GM21825 (cell line): ENCODE data around the gene SHC3.

Experiments used
- ATAC-seq: cut with Tn5 transposase; IDR thresholded peaks from one replicate; pipeline ENCODE4 v1.9.1; 2021; ENCODE audit warnings: mild to moderate bottlenecking, moderate library complexity; ENCODE audit not compliant: unreplicated experiment

The SHC3 gene

DNA sequence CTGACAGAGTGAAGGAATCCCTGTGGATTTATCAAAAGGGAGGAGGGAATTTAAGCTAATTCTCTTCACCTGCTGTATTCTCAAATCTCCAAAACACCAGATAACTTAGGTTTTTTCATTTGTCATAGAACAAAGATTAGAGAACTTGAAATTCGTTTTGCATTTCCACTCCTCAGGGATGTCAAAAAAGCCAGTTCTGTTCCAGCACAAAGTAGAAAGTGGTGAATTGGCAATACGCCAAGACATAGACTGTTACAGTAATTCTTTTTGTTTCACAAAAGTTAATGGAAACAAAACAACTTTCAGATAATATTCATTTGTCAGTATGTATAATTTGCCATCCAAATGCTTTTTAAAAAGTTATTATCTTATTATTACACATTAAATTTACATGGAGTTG lies 172.4 kb downstream of the SHC3 start:
- no peak for ATAC-seq

DNA sequence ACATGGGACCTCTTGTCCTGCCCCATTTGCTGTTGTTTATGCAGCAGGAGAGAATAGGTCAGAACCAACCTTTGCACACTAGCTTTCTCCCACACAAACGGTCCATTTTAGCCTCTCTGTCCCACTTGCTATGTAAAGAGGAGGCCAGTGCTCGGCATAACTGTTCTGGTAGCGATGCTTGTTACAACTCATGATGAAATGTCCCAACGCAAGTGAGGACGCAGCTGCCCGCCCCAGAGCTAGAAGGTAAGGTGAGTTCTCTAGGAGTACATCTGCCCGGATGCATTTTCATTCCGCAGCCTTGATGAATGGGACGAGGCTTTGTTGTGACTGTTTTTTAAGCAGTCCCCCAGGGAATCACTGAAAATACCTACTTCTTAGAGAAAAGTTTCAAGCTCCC lies 173.3 kb downstream of the SHC3 start:
- no peak for ATAC-seq

DNA sequence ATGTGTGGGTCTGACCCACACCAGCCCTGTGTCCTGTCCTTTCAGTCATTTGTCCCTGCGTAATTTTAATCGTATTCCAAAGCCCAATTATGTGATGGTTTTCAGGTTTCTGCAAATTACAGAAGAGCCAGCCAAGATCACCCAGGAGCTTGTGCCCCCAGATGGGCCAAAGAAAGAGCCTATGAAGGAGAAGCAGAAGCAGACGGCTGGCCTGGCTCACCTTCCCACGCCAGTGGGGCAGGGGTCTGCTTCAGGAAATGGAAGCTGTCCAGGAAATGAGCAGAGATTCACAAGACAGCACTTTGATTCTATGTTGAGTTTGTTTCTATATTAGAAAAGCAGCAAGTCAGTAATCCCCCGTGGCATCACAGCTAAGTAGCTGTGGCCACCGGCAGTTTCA lies 175.6 kb downstream of the SHC3 start:
- no peak for ATAC-seq

DNA sequence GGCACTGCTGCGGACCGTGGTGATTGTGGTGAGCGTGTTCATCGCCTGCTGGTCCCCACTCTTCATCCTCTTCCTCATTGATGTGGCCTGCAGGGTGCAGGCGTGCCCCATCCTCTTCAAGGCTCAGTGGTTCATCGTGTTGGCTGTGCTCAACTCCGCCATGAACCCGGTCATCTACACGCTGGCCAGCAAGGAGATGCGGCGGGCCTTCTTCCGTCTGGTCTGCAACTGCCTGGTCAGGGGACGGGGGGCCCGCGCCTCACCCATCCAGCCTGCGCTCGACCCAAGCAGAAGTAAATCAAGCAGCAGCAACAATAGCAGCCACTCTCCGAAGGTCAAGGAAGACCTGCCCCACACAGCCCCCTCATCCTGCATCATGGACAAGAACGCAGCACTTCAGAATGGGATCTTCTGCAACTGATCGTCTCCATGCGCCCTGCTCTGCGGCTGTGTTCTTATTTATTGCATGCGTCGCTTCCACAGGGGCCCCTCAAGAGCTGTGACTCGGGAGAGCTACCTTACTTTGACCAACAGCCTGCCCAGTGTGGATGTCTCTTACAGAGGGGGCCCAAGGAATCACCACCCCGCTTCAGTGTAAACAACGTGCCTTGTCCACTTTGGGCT lies 176.6 kb downstream of the SHC3 start:
- no peak for ATAC-seq

DNA sequence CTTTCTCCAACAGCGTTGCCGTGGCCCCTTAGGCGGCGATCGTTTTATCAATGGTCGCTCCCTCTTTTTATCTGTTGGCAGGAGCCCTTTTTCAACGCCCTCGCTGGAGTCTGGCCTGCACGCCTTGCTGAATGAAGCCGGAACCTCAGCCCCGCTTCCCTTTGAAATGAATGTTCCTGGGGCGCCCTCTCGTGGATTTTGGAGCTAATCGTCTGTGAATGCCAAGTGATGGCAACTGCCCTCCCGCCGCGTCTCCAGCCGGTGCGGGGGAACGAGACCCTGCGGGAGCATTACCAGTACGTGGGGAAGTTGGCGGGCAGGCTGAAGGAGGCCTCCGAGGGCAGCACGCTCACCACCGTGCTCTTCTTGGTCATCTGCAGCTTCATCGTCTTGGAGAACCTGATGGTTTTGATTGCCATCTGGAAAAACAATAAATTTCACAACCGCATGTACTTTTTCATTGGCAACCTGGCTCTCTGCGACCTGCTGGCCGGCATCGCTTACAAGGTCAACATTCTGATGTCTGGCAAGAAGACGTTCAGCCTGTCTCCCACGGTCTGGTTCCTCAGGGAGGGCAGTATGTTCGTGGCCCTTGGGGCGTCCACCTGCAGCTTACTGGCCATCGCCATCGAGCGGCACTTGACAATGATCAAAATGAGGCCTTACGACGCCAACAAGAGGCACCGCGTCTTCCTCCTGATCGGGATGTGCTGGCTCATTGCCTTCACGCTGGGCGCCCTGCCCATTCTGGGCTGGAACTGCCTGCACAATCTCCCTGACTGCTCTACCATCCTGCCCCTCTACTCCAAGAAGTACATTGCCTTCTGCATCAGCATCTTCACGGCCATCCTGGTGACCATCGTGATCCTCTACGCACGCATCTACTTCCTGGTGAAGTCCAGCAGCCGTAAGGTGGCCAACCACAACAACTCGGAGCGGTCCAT lies 177.4 kb downstream of the SHC3 start:
- ATAC-seq, result peak; percentile 67

DNA sequence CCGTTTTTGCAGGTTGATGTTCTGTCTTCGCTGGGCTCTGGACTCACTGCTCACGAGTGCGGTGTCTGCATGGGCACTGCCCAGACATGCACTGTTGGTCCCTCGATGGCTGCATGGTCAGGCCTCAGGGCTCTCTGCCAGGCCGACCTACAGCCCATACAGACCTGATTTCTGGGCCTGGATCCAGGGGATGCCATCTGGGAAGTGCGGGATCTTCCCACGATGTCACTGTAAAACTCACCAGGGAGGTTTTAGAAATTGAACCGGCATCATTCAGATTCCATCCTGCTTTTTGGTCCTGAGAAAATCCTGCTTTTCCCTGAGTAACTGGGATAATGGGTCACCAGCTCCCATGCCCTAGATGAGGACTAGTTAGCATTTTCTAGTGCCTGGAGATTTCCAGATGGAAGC lies 178.2 kb downstream of the SHC3 start:
- no peak for ATAC-seq

DNA sequence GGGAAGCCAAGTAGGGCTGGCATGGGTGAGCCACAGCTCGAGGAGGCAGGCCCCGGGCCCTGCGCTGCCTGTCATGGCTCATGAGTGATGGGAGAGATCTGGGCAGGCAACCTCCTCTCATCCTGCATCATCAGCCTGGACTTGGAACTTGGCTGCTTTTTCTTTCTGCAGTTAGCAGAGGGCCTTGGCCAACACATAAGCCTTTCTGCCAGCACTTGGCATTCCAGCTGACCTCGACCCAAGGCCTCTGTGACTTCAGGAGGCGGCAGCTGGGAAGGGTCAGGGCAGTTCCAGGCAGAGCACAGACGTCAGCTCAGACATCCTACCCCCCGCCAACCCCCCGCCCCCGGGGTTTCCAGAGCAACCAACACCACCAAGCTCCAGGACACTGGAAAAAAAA lies 179.7 kb downstream of the SHC3 start:
- ATAC-seq, result no peak

DNA sequence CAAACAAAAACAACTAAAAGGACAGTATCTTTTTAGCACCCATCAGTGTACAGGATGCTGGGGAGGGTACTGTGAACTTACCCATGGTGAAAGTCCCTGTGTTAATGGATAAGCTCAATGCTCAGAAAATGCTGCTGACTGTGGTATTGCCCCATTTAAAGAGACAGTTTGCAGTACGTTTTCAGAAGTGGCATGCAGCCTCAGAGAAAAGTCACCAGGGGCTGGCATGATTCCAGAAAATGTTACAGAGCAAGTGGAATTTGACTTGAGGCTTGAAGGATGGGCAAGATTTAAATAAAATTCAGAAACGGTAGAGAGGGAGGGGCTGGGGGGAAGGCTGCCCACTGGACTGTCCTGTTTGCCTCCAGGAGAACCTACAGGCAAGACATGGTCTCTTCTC lies 180.1 kb downstream of the SHC3 start:
- no peak for ATAC-seq

DNA sequence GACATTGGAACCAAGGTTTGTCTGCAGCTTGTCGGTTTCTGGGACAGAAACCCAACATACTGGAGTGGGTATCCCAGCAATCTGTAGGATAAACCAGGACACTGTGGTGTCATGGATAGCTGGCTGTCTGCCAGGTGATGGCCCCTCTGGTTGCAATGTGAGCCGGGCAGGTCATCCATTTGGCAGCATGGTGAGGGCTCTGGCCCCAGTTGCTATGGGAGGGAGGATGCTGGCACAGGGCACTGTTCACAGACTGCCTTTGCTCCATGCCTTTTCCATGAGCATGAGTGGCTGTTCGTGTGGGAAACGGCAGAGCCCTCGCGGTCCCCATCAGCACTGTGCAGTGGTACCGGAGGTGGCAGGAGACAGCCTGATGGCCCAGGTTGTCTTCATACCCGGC lies 181.0 kb downstream of the SHC3 start:
- no peak for ATAC-seq

DNA sequence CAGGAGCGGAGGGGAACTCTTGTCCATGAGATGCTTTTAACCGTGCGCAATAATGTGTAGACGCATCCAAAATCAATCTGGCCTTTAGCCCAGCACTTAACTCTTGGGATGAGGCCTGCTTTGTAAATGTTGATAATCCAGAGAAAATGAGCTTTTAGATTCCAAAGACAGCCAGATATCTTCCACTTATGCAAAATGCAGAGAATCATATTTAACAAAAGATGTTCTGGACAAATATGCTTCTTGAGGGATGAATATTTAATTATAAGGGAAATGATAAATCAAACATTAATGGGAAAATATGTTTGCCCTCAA lies 181.7 kb downstream of the SHC3 start:
- ATAC-seq, result no peak

DNA sequence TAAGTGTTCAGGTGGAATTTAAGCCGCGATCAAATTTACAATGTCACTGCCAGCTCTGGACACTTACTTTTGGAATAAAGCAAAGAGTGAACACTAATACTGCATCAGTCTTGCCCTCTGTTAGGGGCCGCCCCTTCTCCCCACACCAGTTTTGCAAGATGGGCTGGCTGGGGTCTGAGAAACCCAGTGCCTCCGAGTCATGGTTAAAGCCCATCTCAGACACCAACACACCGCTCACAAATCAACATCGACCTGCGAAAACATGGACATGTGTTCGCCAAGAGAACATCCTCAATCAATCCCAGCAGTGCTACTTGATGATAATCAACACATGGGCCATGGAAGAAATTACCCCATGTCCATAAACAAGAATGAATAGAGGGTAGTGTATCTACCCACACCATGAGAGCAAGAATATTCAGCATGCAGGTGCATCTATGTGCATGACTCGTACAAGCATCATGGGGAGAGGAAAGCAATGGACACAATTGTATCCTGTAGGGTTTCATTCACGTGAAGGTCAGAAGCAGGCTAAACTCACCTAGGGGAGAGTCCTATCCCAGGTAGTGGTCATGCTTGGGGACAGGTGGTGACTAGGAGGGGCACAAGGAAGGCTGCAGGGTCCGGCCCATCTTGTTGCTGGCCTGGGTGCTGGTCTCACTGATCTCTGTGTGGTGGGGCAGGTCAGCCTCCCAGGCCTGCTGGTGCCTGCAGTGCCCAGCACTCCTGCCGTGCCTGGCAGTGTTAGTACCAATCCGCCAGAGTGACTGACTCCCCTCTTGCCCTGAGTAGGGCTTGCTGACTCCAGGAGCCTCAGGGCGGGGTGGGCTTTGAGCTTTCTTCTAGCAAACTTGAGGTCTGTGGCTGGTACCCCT lies 182.3 kb downstream of the SHC3 start:
- no peak for ATAC-seq

DNA sequence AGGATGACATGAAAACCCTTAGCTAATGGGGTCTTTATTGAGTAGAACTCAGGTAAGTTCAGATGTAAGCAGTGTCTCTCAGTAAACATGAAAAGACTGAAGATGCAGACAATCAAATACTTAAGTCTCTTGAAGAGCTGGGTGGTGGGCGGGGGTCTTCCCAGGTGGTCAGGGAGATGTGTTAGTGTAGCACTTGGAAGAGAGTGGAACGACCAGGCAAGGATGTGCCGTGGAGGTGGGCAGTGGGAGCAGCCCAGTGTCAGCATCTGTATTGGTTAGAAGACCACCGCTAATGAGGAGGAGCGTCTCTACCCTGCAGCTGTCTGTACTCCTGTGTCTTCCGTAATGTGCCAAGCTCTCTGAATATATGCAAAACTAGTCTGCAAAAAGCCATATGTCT lies 183.0 kb downstream of the SHC3 start:
- ATAC-seq, result no peak

DNA sequence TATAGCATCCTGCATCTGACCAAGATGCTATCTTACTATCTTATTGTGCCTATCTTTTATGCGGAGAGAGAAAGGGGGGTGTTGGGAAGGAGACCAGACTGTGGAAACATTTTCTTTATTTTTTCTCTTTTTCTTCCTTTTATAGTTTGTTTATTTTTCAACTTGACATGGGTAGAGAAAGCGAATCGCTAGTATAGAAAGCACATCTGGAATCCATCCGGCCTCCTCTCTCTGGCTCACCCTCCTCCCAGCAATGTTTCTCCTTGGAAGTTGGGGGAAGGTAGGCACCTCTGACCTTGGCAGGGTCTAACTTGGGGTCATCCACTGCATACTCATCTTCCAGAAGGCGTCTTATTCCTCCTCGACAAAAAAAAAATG lies 183.4 kb downstream of the SHC3 start:
- ATAC-seq, result no peak

DNA sequence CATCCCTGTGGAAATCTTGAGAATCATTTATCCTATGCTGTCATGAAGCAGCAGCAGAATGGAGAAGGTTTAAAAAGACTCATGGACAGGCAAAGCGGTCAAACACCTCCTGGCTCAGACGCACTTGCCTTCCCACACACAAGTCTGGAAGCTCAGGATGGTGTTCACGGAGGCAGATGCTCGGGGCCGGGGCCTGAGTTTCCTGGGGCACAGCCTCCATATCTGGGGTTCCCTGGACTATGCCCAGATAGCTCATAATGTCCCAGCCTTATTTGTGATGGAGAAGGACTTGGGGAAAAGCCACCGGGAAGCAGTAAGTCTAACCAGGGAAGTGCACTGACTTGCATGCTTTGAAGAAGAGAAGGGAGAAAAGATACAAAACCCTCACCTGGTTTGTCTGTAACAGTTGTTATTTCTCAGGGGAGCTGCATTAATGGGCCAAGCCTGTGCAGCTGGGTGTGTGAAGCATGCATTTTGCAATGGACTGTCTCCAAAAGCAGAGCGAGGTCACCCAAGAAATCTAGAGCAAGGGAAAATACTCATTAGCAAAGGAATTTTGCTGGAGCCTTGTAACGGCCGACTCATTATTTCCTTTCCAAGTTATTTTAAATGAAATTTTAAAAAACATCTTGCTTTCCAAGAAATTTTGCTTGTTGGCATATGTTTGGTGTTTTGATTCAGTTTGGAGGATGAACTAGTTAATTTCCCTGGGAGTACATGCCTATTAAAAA lies 184.0 kb downstream of the SHC3 start:
- no peak for ATAC-seq

DNA sequence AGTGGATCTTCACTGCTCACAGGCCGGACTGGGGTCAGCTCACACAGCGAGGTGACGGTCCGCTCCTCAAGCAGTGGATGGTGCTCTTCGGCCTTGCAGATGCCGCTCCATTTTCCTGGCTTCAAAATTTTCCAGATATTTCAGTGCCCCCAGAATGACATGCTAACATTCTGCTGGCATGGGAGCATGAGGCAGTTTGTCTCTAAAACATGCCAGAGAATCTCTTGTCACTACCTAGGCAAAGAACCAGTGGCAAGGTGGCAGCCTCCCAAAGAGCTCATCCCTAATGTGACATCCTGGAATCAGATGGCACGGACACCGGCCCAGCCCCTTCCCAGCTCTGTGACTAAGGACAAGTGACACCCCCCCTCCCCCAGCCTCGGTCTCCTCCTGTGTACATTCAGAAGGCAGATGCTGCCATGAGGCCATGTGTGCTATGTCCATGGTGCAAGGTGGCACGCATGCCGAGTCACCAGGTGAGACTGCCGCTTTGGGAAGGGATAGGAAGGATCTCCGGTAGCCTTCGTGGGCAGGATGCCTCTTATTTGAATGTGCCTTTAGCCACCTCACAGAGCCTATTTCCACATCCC lies 184.7 kb downstream of the SHC3 start:
- no peak for ATAC-seq

DNA sequence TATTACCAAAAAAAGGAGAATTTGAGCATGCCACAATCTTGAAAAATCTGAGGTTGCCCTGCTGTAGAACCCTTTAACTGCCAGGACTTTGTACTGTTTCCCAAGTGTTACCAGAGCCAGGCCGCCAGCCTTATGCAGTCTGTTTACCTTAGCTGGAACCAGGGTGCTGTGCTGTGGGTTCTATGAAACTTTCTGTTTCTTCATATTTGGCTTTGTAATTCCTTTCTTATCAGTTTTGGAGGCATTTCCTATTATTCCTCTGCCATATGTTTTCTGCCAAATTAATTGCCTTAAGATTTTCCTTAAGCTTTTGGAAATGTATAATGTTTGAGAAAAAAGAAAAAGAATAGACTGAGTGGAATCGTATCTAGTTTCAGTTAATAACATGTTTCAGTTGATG lies 185.3 kb downstream of the SHC3 start:
- no peak for ATAC-seq

DNA sequence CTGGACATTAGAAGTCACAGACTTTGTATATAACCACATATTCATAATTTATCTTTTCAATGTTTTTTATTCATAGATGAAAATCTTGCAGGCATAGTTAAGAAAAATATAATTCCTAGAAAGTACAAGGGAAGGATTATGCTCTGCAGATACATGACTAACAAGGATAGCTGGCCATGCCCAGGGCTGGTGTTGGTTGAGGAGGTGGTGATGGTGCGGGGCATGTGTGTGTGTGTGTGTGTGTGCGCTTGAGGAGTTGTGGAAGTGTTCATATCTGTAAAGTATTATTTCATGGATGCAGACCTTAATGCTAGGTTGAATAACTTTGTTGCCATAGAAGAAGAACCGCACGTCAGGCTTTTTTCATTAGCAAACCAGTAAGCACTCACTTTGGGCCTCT lies 186.1 kb downstream of the SHC3 start:
- no peak for ATAC-seq

DNA sequence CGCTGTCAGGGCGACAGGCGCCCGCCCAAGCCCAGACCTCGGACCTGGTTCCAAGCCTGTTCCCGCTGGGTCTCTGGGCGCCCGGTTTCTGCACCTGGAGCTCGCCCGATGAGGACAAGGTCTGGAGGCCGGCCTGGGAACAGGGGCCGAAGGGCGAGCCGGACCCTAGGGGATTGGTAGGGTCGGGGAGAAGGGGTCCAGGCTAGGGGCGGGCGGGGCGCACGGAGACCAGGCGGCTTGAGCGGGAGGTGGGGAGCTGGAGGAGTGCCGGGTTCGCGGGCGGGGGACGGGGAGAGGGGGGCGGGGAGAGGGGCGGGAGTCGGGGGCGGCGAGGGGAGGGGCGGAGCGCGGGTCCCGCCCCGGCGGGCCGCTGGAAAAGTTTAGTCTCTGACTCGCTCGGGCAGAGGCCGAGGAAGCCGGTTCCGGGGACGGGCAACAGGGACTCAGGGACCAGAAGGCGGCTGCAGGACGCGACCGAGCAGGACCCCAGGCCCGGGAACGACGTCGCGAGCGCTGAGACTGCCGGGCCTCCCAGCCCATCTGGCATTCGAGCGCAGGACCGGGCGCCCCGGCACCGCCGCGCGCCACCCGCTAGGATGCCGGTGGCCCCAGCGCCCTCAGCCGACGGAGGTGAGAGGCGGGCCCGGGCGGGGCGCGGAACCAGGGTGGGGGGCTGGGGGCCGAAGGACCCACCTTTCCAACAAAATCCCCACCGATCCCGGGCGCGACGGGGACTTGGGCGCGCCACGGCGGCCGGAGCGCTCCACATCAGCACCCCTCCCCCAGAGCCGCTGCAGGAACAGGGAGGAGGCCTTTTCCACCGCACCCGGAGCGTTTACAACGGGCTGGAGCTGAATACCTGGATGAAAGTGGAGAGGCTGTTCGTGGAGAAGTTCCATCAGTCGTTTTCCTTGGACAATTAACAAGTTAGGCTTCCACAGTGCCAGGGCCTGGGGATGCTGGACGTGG lies 187.3 kb downstream of the SHC3 start, which contains the start of gene S1PR3:
Gene S1PR3 (plus strand): TSS at position 403 of the 969 bp plus-strand sequence. CDS start 9,733 bp downstream, outside the sequence.
- no peak for ATAC-seq

DNA sequence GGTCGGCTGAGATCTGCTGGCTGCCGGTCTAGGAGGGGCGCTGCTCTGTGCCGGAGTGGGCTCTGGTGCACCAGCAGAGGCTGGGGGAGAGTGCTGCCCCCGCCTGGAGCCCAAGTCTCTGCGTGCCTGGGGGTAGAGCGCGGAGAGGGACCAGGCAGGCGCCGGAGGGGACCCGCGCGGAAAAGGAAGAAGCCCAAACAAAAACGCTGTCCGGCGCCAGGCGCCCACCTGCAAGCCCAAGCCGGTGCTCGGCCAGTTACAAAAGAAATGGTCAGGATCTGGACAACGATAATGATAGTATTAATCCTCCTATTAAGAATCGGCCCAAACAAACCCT lies 187.9 kb downstream of the SHC3 start:
- no peak for ATAC-seq
